Adrenal gland (tissue), 5 donors: ENCODE data around the gene SORL1.

Experiments used
- CTCF ChIP-seq, 6 experiments: fragments of 450-650 bp in 4 of 6; fragments of 200-600 bp in 2 of 6; sonication (generic) in 1 of 6; IDR thresholded peaks; 1 replicate in 5 of 6; 2 replicates in 1 of 6; pipeline versions ENCODE4 v1.5.1 to v1.8.0; 2016 to 2021; ENCODE audit warnings: antibody characterized with exemption in 6 of 6, mild to moderate bottlenecking in 2 of 6, moderate library complexity in 1 of 6
- POLR2A ChIP-seq, 2 donors: fragments of 450-650 bp; IDR thresholded peaks; one replicate each; pipeline ENCODE4 v1.6.1; 2017; ENCODE audit warnings: antibody characterized with exemption in 2 of 2, mild to moderate bottlenecking in 2 of 2, moderate library complexity in 1 of 2
- donor health status: DM: no; HTN: no; CAD: no.

GRCh38 chr11:121645001-121645400 lies 192.9 kb downstream of the SORL1 start:
- no peak for TF ChIP-seq CTCF (IDR thresholded peaks at IDR 0.05)
- no peak for TF ChIP-seq POLR2A (IDR thresholded peaks at IDR 0.05)
